Activated CD4-positive, alpha-beta T cell treated with anti-CD3 and anti-CD28 coated beads, Interleukin-2, Interleukin-6, amounts not matched to agents 100 ng/mL and 50 ng/mL, durations not matched to agents 16 hours and 8 hours (primary cell): ENCODE results near the gene POLR1B.
A peak's percentile ranks its signal among the peaks of the same experiment; 100 is the strongest.
"Not testable (repeated sequence)": the region's sequence is repeated elsewhere in the genome, so short reads cannot be mapped to it uniquely, and the experiment has no call there.

ENCODE experiments used
- DNase-seq: peaks from one replicate; pipeline ENCODE4 v3.0.0-alpha.2; 2020

POLR1B gene, protein sequence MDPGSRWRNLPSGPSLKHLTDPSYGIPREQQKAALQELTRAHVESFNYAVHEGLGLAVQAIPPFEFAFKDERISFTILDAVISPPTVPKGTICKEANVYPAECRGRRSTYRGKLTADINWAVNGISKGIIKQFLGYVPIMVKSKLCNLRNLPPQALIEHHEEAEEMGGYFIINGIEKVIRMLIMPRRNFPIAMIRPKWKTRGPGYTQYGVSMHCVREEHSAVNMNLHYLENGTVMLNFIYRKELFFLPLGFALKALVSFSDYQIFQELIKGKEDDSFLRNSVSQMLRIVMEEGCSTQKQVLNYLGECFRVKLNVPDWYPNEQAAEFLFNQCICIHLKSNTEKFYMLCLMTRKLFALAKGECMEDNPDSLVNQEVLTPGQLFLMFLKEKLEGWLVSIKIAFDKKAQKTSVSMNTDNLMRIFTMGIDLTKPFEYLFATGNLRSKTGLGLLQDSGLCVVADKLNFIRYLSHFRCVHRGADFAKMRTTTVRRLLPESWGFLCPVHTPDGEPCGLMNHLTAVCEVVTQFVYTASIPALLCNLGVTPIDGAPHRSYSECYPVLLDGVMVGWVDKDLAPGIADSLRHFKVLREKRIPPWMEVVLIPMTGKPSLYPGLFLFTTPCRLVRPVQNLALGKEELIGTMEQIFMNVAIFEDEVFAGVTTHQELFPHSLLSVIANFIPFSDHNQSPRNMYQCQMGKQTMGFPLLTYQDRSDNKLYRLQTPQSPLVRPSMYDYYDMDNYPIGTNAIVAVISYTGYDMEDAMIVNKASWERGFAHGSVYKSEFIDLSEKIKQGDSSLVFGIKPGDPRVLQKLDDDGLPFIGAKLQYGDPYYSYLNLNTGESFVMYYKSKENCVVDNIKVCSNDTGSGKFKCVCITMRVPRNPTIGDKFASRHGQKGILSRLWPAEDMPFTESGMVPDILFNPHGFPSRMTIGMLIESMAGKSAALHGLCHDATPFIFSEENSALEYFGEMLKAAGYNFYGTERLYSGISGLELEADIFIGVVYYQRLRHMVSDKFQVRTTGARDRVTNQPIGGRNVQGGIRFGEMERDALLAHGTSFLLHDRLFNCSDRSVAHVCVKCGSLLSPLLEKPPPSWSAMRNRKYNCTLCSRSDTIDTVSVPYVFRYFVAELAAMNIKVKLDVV

DNA sequence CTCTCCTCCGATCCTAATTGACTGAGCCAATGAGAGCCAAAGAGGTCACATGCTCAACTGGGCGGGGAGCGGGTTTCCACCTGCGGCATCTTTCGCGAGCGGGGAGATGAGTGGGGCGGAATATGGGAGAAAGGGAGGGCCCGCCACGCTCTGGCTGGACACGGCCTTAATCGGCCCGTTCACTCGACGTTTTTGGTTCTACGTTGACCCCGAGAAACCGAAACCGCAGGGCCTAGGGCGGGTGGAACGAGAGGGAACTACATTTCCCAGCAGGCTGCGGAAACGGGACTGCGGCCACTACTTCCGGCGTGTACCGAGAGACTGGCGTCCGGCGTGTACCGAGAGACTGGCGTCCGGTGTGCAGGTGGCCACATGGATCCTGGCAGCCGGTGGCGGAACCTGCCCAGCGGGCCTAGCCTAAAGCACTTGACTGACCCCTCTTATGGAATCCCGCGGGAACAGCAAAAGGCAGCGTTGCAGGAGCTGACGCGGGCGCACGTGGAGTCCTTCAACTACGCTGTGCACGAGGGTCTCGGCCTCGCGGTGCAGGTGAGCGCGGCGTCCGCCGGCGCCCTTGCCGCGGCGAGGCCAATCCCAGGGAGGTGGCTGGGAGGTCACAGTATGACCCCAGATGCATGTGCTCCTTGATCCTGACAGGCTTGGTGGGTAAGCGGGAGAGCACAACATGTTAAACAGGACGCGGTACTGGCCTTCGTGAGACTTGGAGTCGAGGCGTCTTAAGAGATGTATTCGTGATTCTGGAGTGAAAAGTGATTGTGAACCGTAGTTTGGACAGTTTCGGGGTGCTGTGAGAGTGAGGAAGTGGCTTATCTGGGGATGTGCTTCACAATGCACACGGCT lies at the start of gene POLR1B:
Gene POLR1B (plus strand): TSS at position 343 of the 861 bp plus-strand sequence. CDS start 30 bp downstream, at position 373.
- peak; percentile 87 for DNase-seq

DNA sequence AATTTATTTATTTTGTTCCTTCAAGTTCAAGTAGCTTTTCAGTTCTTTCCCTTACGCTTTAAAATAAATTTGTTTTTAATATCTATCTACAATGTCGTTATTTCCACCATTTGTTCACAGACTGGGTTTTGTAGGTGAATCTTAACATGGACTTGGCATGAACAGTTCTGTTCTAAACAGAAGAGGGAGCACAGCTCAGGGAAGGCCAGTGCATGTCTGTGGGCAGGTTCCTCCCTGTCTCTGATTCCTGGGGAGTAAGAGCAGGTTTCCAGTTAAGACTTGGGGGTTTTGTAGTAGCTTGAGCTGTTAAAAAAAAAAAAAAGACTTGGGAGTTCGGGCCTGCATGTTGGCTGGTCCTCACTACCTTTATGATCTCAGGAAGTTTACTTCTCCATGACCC lies 49.2 kb upstream of the POLR1B start:
- DNase-seq: no peak

DNA sequence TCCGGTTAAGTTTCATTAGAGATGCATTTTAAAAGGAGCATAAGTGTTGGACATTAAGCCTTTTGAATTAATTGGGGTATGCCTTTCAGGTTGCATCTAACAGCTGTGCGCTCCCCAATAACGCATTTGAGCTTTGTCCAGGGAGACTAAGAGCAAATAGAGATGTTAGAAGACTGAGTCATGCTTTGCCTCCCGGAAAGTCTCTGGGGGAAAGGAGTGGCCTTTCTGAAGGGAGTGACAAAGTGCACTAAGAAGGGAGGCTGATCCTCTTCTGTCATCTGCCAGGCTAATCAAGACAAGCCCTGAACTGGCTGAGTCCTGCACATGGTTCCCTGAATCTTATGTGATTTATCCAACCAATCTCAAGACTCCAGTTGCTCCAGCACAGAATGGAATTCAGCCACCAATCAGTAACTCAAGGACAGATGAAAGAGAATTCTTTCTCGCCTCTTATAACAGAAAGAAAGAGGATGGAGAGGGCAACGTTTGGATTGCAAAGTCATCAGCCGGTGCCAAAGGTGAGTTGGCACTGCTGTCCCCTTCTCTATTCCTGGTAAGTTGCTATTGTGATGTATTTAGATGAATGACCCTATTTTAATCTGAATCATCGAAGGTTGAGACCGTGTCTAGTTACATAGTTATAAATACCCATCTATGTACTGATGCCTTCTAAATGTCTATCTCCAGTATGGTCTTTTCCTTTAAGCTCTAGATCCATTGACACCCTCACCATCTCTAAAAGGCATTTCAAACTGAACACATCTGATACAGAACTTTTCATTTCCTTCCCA lies 48.2 kb upstream of the POLR1B start:
- no peak for DNase-seq

DNA sequence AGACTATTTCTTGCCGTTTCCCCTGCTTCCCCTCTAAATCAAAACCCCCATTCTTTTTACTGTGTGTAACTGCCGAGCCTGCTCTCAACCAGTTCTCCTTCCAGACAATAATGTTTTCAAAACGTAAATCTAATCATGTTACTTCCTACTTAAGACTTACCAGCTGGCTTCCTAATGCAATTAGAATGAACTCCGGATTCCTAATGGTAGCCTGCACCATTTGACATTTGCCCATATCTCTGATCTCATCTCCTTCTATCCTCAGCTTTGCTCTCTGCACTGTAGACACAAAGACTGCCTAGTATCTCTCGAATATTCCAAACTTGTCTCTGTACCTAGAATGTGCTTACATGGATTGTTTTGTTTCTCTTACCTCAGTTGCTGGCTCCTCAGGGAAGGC lies 47.4 kb upstream of the POLR1B start:
- DNase-seq: no peak

DNA sequence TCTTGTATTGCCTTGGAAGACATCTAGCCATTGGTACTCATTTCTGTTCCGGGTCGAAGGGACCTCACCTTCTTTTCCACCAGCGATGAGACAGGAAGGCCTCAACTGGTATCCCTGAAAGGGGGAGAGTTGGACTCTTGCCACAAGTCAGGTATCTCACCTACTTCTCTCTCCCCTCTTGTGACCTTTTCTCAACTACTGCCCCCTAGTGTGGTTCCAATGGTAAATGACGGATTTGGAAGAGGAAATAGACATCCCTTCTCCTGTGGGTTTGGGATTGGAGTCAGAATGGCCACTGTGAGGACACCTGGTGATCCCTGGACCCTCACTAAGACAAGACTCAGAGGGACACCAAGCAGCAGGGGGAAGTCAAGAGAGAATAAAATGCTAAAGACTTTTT lies 46.4 kb upstream of the POLR1B start:
- not testable (repeated sequence) for DNase-seq

DNA sequence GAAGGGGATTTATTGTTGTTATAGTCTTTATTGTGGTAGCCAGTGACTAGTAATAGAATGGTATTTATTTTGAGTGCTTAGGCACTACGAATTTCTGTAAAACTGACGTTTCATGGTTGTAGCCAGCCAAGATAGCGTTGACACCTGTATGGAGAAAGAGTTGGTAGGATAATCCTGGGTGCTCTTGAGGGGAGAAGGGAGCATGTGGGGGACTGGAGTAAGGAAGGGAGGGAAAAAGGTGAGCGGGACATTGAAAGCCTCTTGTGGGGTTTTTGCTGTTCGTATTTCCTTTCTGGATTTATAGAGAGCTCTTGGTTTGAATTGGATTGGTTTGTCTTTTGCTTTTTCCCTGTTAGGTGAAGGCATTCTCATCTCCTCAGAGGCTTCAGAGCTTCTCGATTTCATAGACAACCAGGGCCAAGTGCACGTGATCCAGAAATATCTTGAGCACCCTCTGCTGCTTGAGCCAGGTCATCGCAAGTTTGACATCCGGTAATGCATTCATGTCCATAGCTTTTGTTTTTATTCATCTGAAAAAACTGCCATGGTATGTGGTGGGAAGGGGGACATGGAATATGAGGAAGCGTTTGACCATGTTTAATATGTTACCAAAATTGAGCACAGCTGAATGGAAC lies 41.3 kb upstream of the POLR1B start:
- DNase-seq: peak; percentile 49

DNA sequence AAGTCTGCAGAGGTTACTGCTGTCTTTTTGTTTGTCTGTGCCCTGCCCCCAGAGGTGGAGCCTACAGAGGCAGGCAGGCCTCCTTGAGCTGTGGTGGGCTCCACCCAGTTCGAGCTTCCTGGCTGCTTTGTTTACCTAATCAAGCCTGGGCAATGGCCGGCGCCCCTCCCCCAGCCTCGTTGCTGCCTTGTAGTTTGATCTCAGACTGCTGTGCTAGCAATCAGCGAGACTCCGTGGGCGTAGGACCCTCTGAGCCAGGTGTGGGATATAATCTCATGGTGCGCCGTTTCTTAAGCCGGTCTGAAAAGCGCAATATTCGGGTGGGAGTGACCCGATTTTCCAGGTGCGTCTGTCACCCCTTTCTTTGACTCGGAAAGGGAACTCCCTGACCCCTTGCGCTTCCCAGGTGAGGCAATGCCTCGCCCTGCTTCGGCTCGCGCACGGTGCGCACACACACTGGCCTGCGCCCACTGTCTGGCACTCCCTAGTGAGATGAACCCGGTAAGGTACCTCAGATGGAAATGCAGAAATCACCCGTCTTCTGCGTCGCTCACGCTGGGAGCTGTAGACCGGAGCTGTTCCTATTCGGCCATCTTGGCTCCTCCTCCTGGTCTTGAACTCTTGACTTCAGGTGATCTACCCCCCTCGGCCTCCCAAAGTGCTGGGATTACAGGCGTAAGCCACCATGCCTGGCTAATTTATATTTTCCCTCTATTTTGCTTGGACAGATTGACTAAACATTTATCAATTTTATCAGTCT lies 32.8 kb upstream of the POLR1B start:
- DNase-seq: not testable (repeated sequence)

DNA sequence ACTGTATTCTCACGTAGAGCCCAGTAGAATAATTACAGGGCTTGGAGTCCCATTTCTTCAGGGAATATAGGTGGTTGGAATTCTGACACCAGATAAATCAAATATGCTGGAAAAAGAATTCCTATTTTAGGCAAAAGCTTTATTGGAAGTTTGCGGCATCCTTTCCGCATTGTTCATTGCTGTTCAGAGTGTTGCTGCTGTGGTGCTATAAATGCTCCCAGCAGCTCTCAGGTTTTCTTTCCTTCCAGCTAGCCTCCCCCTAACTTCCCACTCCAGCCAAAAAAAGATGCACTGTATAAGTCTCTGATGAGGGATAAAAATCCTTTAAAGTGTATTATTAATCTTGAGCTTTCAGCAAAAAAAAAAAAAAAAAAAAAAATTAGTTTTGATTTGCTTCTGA lies 25.5 kb upstream of the POLR1B start:
- DNase-seq: no peak

DNA sequence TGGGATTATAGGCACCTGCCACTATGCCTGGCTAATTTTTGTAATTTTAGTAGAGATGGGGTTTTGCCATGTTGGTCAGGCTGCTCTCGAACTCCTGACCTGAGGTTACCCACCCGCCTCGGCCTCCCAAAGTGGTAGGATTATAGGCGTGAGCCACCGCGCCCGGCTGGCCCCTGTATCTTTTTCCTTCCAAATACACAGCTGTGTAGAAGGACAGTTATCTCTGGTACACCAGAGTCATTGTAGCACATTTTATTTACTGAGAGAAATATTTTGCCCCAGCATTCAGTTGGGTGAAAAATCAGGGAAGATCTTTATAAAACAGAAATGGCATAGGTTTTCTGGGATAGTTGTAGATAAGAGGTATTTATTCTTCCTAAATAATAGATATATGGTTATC lies 23.5 kb upstream of the POLR1B start:
- DNase-seq: no peak

DNA sequence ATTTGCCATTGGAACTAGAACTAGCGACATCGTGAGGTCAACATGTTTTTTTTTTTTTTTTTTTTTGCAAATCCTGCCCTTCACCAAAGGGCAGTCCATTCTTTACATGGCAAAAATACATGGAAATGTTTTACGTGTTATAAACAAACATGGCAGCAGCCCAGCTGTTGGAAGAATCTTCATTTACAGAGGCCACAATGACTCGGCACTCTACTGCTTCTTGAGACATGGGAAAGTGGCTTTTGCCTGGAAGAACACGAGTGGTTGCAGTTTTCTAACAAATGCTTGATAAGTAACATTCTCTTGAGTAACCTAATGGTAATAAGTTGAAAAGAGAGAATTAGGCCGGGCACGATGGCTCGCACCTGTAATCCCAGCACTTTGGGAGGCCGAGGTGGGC lies 22.8 kb upstream of the POLR1B start:
- DNase-seq: no peak

DNA sequence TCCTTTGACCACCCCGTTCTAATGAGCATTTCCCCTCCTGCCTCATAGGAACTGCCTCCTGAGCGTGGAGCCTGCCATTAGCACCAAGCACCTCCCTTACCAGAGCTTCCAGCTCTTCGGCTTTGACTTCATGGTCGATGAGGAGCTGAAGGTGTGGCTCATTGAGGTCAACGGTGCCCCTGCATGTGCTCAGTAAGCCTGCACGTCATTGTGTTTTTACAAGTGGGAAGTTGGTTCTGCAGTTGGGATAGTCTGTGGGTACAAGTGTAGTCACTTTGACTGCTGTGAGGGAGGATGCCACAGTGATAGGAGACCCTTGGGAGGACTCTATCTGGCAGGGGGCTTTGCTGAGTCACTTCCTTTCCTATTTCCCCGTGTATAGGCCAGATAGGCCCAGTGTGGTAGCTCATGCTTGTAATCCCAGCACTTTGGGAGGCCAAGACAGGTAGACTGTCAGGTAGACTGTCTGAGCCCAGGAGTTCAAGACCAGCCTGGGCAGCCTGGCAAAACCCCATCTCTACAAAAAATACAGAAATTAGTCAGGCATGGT lies 22.0 kb upstream of the POLR1B start:
- DNase-seq: no peak

DNA sequence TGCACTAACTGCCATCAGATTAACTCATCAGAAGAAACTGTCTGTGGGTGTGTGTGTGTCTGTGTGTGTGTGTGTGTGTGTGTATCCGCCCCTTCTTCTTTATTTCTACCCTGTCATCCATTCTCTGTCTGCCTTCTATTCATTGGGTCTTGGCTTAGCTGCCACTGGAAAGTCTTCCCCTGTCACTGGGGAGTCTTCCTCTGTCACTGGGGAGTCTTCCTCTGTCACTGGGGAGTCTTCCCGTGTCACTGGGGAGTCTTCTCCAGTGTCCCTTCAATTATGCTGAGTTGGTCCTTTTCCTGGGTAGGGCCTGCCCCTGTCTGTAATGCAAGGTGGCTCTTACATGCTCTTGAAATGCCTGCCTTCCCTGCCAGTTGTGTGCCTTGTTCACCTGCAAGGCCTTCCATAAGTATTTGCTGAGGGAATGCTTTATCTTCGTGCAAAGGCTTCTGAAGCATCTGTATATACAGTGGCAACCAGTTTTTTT lies 18.9 kb upstream of the POLR1B start:
- no peak for DNase-seq

DNA sequence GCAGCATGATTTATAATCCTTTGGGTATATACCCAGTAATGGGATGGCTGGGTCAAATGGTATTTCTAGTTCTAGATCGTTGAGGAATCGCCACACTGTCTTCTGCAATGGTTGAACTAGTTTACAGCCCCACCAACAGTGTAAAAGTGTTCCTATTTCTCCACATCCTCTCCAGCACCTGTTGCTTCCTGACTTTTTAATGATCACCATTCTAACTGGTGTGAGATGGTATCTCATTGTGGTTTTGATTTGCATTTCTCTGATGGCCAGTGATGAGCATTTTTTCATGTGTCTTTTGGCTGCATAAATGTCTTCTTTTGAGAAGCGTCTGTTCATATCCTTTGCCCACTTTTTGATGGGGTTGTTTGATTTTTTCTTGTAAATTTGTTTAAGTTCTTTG lies 18.0 kb upstream of the POLR1B start:
- DNase-seq: not testable (repeated sequence)

DNA sequence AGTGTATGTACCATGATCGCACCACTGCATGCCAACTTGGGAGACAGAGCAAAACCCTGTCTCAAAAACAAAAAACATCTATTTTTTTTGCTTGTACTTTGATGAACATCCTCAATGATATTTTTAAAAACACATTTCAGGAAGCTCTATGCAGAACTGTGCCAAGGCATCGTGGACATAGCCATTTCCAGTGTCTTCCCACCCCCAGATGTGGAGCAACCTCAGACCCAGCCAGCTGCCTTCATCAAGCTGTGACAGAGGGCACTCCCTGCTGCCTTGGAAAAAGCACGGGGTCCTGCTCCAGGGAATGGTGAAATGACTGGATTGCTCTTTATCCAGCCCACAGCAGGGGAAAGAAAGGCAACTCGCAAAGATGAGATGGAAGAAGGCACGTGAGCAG lies 13.7 kb upstream of the POLR1B start:
- no peak for DNase-seq

DNA sequence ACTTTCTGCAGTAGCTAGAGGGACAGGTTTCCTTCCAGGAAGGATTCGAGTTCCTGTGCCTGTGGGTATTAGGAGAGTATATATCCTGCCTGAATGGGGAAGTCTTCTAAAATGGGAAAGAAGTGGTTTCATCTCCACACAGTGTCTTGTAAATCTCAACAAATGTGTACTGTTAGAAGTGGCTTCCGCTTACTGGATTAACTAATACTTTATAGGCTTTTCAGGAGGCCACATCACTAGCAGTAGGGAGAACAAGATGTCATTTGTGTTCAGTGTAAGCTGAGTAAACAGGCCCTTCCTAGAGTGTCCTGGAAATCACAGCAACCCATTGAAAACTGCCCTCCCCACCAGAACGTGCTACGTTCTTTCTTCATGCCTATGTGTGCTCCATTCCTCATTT lies 12.5 kb upstream of the POLR1B start:
- no peak for DNase-seq

DNA sequence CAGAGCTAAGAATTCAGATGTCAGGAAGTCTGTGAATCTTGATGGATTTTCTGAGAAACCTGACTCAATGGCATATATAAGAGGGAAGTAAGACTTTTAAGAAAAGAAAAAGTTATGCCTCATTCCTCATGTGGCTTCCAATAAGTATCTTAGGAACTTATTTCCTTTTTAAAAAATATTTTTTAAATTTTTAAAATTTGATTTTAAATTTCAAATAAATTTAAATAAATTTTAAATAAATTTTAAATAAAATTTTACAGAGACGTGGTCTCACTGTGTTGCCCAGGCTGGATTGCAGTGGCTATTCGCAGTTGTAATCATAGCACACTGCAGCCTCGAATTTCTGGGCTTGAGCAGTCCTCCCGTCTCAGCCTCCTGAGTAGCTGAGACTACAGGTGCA lies 11.5 kb upstream of the POLR1B start:
- DNase-seq: no peak

DNA sequence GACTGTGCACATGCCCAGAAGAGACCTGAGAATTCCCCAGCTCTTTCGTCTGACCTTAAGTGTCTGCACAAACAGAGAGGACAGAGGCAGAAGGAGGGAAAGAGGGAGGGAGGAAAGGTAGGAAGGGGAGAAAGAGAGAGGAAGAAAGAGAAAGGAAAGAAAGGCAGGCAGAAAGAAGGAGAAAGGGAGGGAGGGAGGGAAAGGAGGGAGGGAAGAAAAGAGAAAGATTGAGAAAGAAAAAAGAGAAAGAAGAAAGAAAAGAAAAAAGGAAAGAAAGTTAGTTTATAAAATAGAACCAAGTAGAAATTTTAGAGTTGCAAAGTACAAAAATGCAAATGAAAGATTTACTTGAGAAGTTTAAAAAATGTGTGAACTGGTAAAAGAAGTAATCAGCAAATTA lies 7.4 kb upstream of the POLR1B start:
- DNase-seq: no peak

DNA sequence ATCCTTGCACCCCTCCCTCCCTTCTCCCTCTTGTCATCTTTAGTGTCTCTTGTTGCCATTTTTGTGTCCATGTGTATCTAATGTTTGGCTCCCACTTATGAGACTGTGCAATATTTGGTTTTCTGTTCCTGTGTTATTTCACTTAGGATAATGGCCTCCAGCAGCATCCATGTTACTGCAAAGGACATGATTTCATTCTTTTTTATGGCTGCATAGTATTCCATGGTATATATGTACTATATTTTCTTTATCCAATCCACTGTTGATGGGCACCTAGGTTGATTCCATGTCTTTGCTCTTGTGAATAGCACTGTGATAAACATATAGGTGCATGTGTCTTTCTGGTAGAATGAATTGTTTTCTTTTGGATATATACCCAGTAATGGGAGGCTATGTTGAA lies 5.6 kb upstream of the POLR1B start:
- DNase-seq: not testable (repeated sequence)

DNA sequence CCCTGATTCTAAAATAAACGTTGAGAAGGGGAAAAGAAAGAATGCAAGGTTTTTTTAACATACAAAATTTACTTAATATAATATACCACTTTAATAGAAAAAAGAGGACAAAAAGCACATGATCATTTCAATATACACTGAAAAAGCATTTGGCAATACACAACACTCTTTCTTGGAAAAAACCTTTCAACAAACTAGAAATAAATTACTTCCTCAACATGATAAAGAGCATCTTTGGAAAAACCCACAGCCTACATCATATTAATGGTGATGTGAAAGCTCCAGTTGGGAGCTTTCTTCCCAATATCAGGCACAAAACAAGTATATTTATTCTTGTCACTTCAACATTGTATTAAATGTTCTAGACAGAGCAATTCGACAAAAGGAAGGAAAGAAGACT lies 3.0 kb upstream of the POLR1B start:
- DNase-seq: no peak

DNA sequence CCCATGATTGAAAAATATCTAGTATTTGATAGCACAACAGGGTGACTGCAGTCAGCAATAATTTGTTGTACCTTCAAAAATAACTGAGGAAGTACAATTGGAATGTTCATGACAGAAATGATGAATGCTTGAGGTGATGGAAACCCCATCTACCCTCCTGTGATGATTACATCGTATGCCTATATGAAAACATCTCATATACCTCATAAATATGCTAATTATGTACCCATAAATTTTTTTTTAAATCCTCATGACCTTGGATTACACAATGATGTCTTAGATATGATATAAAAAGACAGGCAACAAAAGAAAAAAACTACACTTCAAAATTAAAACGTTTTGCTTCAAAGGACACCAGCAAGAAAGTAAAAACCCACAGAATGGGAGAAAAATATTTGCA lies 1.4 kb upstream of the POLR1B start:
- no peak for DNase-seq
